ENCODE results near the gene CCDC51.

DNA sequence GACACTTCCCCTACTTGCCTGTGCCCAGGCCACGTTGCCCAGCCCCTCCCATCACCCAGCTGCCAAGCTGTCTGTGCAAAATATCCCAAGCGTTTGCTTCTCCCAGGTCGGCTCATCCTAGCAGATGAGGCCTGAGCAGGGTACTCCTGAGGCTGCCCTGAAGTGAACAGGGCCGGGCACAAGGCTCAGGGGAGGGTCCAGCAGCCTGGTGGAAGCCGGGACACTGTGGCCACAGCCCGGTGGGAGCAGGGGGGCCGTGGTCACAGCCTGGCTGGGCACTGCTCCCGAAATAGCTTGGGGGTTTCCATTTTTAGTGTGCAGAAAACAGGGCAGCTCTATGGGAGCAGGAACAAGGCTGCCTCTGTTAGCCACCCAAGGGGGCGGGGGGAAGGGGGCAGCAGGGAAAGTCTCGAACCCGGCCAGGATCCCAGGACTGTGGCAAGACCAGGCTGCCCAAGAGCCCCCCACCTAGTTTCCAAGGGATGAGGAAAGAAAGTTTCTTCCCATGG is 13.5 kb downstream of the CCDC51 start:
- TF ChIP-seq SNAI2 (CRISPR knock-in tag; IDR thresholded peaks at IDR 0.05) (no peak), TOX (CRISPR knock-in tag; IDR thresholded peaks at IDR 0.05; ENCODE audit: borderline replicate concordance) (no peak)

Data from SK-N-SH treated with all-trans-retinoic acid at 6 μM for 48 hours (cell line).